Vagina (tissue), 2 donors: ENCODE measurements around the gene ECEL1. TPM values are rescaled to one million over a fixed set of nuclear protein-coding genes. Genes with fewer than 3 reads are reported as not detected.

Source experiments
- DNase-seq, 2 donors: peaks; one replicate each; pipeline ENCODE4 v3.0.0-alpha.2; 2017; ENCODE audit errors: extremely low spot score in 2 of 2
- H3K27ac ChIP-seq: fragments of 200-600 bp; sonication (generic); one replicate; pipeline ENCODE4 v1.5.1; 2019
- H3K27me3 ChIP-seq: fragments of 200-600 bp; sonication (generic); one replicate; pipeline ENCODE4 v1.5.1; 2019
- H3K36me3 ChIP-seq, 2 donors: fragments of 200-600 bp; sonication (generic); one replicate each; pipeline ENCODE4 v1.5.1; 2017 to 2019
- H3K4me1 ChIP-seq: fragments of 200-600 bp; sonication (generic); one replicate; pipeline ENCODE4 v1.5.1; 2019
- H3K4me3 ChIP-seq, 2 donors: fragments of 200-600 bp; sonication (generic); 1 replicate in 1 of 2; 2 replicates in 1 of 2; pipeline ENCODE4 v1.5.1; 2016 to 2019
- H3K9me3 ChIP-seq: fragments of 200-600 bp; sonication (generic); one replicate; pipeline ENCODE4 v1.5.1; 2019
- POLR2A ChIP-seq, 2 donors: fragments of 450-650 bp; IDR thresholded peaks; one replicate each; pipeline ENCODE4 v1.6.1; 2017; ENCODE audit warnings: antibody characterized with exemption in 2 of 2, mild to moderate bottlenecking in 2 of 2, moderate library complexity in 2 of 2
- POLR2AphosphoS5 ChIP-seq, 2 donors: sonication (generic); formaldehyde crosslinking; IDR thresholded peaks; one replicate each; pipeline ENCODE4 v1.9.0; 2017; ENCODE audit warnings: antibody characterized with exemption in 2 of 2, mild to moderate bottlenecking in 2 of 2, low read depth in 1 of 2; ENCODE audit not compliant: insufficient read depth in 1 of 2
- intact Hi-C: fragments of 100-400 bp; cut with DNase I; formaldehyde crosslinking; loops from one replicate; pipeline ENCODE4 v1.15.1; 2023
- total RNA-seq: library from RNA; depleted of rRNA; stranded (reverse); fragments of >200 nt; gene quantifications from one replicate; pipeline ENCODE4 v1.2.3, GENCODE V29; 2016
- TF ChIP-seq, protein P1 (sequence below), 3 experiments: fragments of 450-650 bp in 2 of 3; fragments of 200-600 bp in 1 of 3; sonication (generic) in 1 of 3; IDR thresholded peaks; one replicate each; pipeline ENCODE4 v1.5.1; 2017 to 2019; ENCODE audit warnings: antibody characterized with exemption in 3 of 3, mild to moderate bottlenecking in 2 of 3, moderate library complexity in 2 of 3

ECEL1 gene
- total RNA-seq, 1 donor from 2014 or later = not detected

DNA sequence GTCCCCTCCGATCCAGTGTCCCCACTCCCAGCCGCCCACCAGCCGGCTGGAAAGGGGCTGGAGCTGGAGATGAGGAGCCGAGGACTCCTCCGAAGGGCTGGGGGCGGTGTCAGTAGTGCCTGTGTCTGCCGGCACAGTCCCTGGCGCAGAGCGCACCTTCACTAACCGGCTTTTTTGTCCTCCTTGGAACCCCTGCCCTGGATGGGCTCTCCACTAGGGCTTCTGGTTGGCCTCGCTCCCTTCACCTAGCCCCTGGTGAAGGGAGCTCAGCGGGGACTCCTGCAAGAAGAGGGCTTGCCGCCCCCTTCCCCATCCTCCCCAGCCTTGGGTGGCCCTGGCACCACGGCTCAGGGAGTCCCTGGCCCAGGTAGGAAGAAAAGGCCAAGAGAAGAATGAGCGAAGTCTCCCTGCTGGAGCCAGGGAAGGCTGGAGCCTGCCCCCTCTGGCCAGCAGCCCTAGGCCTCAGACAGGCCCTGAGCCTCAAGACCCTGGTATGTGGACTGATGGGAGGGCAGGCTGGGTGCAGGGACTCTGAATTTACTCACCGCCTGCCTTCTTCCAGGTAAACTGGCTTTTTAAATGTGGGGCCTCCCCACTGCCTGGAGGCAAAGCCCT lies 570 bp upstream of the ECEL1 start:
- Histone ChIP-seq H3K27me3 (peaks cover 21% of the 10 kb centered on the region), H3K9me3 (no peaks in the 10 kb centered on the region), H3K36me3 (no peaks in the 10 kb centered on the region), H3K27ac (no peak overlapping the region), H3K4me1 (peaks cover 10% of the 10 kb centered on the region), H3K4me3 (no peak overlapping the region)
- no peak for DNase-seq
- intact Hi-C loops = no loop called here
- TF ChIP-seq POLR2A (IDR thresholded peaks at IDR 0.05) (no peak), POLR2AphosphoS5 (IDR thresholded peaks at IDR 0.05; ENCODE audit: insufficient read depth in 1 of 2, low read depth in 1 of 2) (no peak)
- TF ChIP-seq, protein P1, sequence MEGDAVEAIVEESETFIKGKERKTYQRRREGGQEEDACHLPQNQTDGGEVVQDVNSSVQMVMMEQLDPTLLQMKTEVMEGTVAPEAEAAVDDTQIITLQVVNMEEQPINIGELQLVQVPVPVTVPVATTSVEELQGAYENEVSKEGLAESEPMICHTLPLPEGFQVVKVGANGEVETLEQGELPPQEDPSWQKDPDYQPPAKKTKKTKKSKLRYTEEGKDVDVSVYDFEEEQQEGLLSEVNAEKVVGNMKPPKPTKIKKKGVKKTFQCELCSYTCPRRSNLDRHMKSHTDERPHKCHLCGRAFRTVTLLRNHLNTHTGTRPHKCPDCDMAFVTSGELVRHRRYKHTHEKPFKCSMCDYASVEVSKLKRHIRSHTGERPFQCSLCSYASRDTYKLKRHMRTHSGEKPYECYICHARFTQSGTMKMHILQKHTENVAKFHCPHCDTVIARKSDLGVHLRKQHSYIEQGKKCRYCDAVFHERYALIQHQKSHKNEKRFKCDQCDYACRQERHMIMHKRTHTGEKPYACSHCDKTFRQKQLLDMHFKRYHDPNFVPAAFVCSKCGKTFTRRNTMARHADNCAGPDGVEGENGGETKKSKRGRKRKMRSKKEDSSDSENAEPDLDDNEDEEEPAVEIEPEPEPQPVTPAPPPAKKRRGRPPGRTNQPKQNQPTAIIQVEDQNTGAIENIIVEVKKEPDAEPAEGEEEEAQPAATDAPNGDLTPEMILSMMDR (IDR thresholded peaks at IDR 0.05) = no peak

DNA sequence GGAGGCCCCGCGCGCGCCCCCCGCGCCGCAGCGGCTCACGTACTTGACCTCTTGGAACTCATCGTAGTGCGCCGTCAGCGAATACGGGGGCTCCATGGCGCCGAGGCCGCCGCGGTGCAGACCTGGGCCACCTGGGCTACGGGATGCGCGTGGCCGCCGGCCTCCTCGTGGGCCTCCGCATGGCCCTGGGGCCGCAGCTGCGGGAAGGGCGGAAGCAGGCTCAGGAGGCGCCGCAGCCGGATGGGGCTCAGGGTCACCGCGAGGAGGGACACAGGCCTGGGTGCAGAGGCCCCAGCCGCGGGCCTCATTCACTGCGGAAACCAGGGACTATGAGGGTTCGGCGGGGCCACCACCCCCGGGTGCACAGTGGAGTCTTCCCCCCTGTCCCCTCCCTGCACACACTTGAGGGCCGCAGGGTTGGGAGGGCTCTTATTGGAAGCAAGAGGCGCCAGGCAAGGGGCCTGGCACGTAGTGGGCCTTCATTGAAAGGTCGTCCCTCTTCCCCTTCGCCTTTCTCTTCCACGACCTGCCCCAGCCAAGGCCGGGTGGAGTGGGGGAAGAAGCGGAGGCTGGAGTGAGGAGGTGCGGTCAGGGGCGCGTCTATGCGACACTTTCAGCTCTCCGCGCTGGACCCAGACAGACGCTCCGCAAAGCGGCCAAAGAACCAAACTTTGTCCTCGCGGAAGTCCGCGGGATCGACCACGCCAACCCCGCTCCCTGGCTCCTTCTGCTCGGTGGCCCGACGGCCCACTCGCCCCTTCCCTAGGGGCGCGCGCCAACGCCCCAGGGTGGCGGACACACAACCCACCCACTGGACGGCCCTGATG lies 863 bp downstream of the ECEL1 start:
- no peak for TF ChIP-seq POLR2AphosphoS5 (IDR thresholded peaks at IDR 0.05; ENCODE audit: insufficient read depth in 1 of 2, low read depth in 1 of 2)
- TF ChIP-seq, protein P1 (IDR thresholded peaks at IDR 0.05) = no peak
- TF ChIP-seq POLR2A (IDR thresholded peaks at IDR 0.05) = no peak
- intact Hi-C loops = no loop called here
- Histone ChIP-seq H3K9me3 (no peaks in the 10 kb centered on the region), H3K4me3 (peak overlapping the region; percentile 20 to 26), H3K4me1 (peaks cover 10% of the 10 kb centered on the region), H3K36me3 (no peaks in the 10 kb centered on the region), H3K27ac (no peak overlapping the region), H3K27me3 (peaks cover 21% of the 10 kb centered on the region)
- no peak for DNase-seq

DNA sequence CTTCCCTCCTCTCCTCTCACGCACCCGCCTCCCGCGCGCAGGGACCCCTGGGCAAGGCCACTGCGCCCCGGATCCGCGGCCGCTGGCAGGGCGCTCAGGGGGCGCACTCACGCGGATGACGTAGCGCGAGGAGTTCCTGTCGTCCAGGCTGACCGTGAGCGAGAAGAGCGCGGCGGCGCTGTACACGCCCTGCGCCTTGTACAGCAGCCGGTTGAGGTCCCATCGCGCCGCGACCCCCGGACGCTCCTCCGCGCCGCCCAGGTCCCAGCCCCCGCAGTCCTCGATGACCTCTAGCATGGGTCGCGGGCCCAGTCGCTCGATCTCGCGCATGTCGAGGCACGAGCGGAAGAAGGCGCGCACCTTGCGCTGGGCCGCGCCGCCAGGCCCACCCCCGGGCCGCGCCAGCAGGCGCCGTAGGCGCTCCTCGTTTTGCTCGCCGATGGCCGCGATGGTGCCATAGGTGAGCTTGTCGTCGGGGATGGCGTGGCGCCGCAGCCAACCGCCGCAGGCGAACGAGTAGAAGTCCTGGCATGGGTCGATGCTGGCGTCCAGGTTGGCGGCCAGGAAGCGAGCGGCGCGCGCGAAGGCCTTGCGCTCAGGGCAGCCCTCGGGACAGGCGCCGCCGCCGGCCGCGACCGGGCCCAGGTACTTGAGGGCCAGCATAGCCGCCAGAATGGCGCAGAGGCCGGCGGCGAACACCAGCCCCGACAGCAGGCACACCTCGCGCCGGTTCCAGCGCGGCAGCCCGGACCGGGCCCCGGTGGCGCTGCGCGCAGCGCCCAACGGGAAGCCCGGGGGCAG lies 1.7 kb downstream of the ECEL1 start:
- H3K9me3 ChIP-seq = no peaks in the 10 kb centered on the region
- H3K36me3 ChIP-seq = no peaks in the 10 kb centered on the region
- no peak for DNase-seq
- H3K4me3 ChIP-seq = no peak overlapping the region
- H3K4me1 ChIP-seq = peaks cover 10% of the 10 kb centered on the region
- TF ChIP-seq POLR2AphosphoS5 (IDR thresholded peaks at IDR 0.05; ENCODE audit: insufficient read depth in 1 of 2, low read depth in 1 of 2) (no peak), POLR2A (IDR thresholded peaks at IDR 0.05) (no peak)
- TF ChIP-seq, protein P1 (IDR thresholded peaks at IDR 0.05) = no peak
- peaks cover 21% of the 10 kb centered on the region for H3K27me3 ChIP-seq
- H3K27ac ChIP-seq = no peak overlapping the region
- intact Hi-C loops = no loop called here

DNA sequence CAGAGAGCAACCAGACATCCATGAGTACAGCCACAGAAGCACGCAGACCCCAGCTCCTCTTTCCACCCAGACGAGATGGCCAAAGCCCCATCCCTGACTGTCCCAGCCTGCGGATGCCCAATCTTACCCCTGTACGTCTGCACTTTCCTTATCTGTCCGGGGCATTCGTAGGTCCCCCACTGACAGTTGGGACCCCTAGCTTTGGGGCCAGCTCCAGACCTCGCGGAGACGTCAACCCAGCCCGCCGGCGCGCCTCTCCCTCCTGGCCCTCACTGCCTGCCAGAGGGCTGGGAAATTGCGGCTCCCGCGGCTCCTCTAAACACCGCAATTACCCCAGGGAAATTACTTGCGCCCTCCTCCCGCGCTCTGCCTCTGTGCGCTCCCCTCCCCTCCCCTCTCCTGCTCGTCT lies 2.3 kb downstream of the ECEL1 start:
- Histone ChIP-seq H3K27me3 (peaks cover 21% of the 10 kb centered on the region), H3K9me3 (no peaks in the 10 kb centered on the region), H3K4me3 (no peak overlapping the region), H3K4me1 (peaks cover 10% of the 10 kb centered on the region), H3K36me3 (no peaks in the 10 kb centered on the region), H3K27ac (no peak overlapping the region)
- no peak for DNase-seq
- intact Hi-C loops = no loop called here
- TF ChIP-seq POLR2A (IDR thresholded peaks at IDR 0.05) = no peak

DNA sequence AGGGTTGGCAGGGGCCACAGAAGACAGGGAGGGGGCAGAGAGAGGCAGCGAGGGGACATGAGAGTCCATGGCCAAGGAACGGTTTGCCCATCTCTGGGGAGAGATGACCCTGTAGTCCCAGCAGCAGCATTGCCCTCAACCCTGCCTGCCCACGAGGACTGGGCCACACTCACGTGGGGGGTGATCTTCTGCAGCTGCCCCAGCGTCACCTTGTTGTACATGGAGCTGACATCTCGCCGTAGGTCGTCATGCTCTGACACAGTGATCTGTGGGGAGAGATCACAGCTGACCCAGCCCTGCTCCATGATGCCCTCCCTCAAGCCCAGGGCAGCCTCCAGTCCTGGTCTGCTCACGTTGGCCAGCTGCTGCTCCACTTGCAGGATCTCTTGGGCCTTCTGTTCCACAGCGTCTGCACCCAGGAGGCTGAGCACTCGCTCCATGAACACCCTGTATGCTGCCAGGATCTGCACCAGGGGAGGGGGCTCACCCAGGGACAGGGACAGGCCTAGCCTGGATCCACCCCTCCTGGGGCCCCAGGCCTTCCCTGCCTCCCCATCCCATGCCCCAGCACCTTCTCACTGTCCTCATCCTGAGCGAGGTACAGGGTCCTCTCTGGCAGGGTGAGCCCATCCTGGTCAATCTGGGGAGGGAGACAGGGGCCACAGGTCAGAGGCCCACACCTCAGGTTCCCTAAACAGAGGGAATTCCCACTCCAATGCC lies 2.8 kb downstream of the ECEL1 start:
- H3K4me3 ChIP-seq = no peak overlapping the region
- no peak overlapping the region for H3K27ac ChIP-seq
- peaks cover 21% of the 10 kb centered on the region for H3K27me3 ChIP-seq
- DNase-seq = no peak
- no peaks in the 10 kb centered on the region for H3K9me3 ChIP-seq
- TF ChIP-seq POLR2A (IDR thresholded peaks at IDR 0.05) = no peak
- TF ChIP-seq, protein P1 (IDR thresholded peaks at IDR 0.05) = no peak
- no peak for TF ChIP-seq POLR2AphosphoS5 (IDR thresholded peaks at IDR 0.05; ENCODE audit: insufficient read depth in 1 of 2, low read depth in 1 of 2)
- intact Hi-C loops = no loop called here
- no peaks in the 10 kb centered on the region for H3K36me3 ChIP-seq
- H3K4me1 ChIP-seq = peaks cover 10% of the 10 kb centered on the region
